ENCODE results near the gene VAV3.

- no peak for TF ChIP-seq CTCF (IDR thresholded peaks at IDR 0.05)
- no peak for TF ChIP-seq POLR2A (IDR thresholded peaks at IDR 0.05; ENCODE audit: low read depth)
- no peak for TF ChIP-seq POLR2AphosphoS5 (IDR thresholded peaks at IDR 0.05)
- no peak for TF ChIP-seq EP300 (IDR thresholded peaks at IDR 0.05)
Measured at GRCh38 chr1:107620753-107621152, 344.2 kb downstream of the VAV3 start.
